Right forelimb (tissue), 1 donor: ENCODE measurements around the gene QSER1.
"Not testable (repeated sequence)": the region's sequence is repeated elsewhere in the genome, so short reads cannot be mapped to it uniquely, and the experiment has no call there.

ENCODE experiments used
- DNase-seq: peaks from one replicate; pipeline ENCODE4 v3.0.0-alpha.2; 2018

Gene QSER1

DNA sequence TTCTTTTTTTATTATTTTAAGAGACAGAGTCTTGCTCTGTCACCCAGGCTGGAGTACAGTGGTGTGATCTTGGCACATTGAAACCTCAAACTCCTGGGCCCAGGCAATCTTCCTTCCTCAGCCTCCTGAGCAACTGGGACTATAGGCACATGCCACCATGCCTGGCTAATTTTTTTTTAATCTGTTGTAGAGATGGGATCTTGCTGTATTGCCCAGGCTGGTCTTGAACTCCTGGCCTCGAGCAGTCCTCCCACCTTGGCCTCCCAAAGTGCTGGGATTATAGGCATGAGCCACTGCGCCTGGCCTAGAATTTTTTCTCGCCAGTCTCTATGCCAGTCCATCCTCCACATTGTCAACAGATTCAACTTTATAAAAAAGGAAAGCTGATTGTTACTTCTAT, 44.7 kb downstream of the QSER1 start:
- DNase-seq = not testable (repeated sequence)

DNA sequence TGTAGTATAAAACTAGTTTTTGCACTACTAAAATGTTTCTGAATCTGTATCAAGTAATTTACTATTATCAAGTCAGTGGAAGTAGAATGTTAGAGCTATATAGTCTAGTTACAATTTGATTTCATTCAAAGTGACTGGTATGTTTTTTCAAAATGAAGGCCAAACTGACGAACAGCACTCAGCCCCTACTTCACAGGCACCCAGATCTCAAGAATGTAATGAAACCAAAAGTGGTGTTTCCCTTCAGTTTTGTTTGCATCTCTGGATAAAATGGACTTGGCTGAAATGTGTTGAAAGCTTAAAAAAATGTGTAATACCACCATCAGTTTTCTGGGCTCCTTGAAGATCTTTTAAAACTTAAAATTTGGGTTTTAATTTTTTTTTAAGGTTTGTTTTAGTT, 46.4 kb downstream of the QSER1 start:
- DNase-seq = no peak

DNA sequence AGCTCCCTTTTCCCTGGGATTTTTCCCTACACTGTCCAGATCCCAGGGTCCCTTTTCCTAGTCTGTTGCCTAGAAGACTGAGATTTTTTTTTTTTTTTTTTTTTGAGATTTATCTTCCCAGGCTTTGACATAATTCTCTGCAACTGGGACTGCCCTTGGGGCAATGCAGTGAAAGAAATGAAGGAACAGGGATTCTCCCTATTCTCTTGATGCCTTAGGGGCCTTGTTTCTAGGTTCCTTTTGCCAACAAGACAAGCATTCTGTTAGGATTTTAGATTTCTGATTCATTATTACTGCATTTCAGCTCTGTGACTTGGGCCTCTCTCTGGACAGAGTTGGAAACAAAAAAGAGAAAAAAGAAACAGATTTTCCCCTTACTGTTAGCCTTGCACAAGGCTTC, 47.3 kb downstream of the QSER1 start:
- no peak for DNase-seq

DNA sequence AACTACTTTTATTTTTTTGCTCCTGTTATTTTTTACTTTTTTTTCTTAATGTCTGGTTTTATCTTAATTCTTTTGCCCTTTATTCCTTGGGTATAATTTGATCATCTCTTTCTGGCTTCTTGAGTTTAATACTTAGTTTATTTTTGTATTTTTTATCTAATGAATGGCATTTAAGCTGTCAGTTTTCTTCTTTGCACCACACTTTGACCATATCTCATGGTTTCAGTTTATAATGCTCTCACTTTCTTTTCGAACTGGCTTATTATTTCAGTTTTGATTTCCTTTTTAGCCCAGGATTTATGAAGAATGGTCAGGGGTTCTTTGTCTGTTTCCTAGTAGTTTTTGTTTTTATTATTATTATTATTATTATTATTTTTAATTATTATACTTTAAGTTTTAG, 48.3 kb downstream of the QSER1 start:
- no peak for DNase-seq

DNA sequence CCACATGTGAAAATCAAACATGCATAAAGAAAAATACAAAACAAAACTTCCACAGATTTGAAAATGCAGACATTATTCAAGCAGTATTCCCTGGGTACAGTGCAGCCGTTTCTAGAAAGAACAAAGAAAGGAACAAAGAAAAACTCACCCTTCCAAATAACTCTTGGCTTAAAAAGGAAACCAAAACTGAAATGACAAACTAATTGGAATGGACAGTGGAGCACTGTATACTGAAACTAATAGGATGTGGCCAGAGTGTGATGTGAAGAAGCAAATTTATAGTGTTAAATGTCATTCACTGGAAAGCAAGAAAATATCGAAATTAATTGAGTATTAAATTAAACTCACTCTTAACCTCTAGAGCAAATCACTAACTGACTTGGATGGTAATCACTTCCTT, 55.4 kb downstream of the QSER1 start:
- DNase-seq = no peak

DNA sequence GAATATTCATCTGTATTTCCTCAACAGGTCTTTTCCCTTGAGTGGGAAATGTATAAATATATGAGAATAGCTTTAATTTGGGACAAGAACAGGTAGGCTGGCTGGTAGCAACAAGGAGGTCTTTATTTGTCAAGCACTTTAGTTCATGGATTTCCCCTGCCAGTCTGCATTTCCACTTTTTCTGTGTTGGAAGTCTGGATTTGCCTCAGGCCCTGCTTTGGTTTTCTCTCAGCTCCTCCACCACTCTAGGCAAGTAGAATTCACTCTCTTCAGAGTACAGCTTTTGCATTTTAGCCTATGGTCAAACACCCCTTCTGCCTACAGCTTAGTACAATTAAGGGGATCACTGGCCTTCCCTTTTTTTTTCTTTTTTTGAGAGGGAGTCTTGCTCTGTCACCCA, 57.1 kb downstream of the QSER1 start:
- no peak for DNase-seq

DNA sequence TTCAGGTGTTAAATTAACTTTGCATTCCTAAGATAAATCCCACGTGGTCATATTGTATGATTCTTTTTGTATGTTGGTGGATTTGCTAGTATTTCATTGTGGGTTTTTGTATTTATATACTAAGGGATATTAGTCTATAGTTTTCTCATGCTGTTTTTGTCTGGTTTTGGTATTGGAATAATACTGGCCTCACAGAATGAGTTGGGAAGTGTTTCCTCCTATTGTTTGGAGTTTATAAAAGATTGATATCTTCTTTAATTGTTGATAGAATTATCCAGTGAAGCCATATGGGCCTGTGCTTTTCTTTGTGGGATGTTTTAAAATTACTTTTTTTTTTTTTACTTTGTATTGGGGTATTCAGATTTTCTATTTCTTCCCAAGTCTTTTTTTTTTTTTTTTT, 59.8 kb downstream of the QSER1 start:
- DNase-seq = no peak

DNA sequence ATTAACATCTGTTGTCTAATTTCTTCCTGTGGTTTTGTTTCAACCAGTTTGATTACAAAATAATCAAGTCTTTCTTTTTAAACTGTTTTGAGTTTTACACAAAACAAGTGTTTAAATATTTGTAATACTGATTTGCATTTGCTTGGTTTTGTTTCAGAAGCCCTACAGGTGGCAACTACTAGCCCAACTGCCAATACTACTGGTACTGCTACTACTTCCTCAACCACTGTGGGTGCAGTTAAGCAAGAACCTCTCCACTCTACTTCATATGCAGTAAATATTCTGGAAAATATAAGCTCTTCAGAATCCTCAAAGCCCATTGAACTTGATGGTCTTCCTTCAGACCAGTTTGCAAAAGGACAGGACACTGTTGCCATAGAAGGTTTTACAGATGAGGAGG, 61.1 kb downstream of the QSER1 start:
- DNase-seq = no peak

DNA sequence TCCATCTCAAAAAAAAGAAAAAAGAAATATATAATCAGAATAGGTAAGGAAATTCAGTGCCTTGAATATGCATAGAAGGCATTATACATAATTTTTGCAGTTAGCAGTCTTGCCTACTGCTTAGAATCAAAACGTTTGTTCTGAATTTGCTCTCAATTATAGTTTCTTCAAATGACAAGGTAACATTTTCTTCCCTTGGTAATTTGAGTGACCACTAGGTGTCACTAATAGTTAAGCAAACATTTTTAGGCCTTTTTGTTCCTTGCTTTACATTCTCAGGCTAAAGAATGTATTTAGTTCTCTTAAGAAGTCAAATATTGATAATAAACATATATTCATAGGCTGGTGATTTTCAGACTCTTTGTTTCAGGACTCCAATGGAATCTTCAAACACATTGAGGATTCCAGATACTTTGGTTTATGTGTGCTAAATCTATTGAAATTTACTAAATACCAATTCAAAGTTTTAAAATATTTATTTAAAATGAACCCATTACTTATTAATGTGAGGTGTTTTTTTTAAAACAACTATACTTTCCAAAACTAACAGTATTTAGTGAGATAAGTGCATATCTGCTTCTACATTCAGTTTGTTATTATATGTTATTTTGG, 68.0 kb downstream of the QSER1 start:
- DNase-seq = no peak

DNA sequence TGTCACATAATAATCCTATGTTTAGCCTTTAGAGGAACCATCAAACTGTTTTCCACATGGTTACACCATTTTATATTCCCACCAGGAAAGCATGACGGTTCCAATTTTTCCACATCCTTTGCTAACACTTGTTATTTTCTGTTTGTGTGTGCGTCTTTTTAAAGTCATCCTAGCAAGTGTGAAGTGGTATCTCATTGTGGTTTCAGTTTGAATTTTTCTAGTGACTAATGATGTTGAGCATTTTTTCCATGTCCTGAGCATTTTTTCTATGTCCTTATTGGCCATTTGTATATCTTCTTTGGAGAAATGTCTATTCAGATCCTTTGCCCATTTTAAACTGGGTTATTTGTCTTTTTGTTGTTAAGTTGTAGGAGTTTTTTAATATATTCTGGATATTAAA, 69.4 kb downstream of the QSER1 start:
- no peak for DNase-seq

DNA sequence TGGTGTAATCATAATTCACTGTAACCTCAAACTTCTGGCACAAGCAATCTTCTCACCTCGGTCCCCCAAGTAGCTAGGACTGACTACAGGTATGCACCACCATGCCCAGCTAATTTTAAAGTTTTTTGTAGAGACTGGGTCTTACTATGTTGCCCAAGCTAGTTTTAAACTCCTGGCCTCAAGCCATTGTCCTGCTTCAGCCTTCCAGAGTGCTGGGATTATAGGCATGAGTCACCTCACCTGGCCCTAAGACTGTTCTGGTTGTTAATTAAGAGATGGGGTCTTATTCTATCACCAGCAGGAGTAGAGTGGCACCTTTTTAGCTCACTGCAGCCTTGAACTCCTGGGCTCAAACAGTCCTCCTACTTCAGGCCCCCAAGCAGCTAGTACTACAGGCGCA, 71.1 kb downstream of the QSER1 start:
- DNase-seq = no peak

DNA sequence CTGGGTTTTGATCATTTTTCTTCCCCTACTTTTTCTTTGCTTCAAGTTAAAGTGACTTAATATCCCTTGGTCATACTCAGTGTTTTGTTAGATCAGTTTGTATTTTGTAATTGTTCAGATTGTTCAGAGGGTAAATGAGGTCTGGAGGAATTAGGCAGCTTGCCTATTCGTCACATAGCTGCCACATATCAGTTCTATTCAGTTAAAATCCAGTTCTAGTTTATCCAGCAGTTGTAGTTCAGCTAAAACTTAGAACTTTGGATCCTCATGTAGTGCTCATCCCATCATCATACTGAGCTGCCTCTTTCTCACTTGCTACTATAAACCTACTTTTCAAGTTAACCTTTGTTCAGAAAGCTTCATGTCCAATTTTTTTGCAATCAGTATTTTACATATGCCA, 75.9 kb downstream of the QSER1 start:
- DNase-seq = no peak

DNA sequence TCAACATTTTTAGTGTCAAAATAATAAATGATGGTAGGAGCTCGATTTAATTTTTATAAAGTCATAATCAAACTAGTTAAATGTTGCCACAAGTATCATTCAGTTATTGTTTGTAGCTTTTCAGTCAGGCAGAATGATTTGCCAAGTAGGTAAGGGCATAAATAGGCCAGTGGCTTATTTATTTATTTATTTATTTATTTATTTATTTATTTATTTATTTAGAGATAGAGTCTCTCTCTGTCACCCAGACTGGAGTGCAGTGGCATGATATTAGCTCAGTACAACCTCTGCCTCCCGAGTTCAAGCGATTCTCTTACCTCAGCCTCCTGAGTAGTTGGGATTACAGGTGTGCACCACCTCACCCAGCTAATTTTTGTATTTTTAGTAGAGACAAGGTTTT, 79.6 kb downstream of the QSER1 start:
- DNase-seq = not testable (repeated sequence)

DNA sequence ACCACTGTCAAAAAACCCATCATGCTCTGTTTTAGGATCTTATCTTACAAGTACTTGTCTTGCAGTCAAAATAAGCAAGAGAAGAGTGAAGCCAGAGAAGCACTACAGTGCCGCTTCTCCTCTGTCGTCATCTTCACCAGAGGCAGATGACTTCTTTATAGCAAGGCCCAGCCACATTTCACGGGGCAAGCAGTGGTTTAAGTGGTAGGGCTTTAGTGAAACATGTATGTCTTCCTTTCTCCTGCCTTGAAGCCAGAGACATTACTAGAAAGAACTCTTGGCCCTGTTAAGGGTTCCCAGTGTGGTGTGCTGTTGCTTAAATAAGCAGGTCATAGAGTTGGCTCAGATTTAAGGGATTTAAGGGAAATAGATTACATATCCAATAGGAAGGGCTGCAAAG, 80.2 kb downstream of the QSER1 start:
- DNase-seq = no peak

DNA sequence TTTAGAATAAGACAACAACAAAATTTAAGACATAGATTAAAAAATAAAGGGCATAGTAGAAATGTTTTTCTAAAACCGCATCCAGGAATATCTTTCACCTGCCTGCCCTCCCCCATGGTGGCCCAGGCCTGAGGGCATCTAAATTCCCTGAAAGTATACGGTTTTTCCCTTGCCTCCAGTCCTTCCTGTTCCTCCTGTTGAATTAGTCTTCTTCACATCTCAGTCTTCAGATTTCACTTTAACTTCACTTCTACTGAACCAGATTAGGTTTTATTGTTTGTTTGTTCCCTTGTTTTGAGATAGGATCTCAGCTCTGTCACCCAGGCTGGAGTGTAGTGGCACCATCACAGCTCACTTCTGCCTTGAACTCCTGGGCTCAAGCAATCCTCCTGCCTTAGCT, 90.0 kb downstream of the QSER1 start:
- no peak for DNase-seq

DNA sequence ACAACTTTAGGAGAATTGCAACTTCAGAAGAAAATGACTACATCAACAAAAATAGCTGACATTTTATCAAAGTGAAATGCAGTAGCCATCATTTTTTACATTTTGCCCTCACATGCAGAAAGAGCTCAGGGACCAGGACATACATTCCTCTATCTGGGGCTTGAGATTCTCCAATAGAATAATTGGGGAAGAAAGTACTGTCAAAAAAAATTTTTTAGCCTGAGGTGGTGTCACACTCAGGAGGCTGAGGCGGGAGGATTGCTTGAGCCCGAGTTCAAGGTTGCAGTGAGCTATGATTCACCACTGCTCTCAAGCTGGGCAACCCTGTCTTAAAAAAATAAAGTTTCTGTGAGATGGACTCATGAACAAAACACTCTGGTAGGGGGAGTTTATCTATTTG, 90.9 kb downstream of the QSER1 start:
- no peak for DNase-seq

DNA sequence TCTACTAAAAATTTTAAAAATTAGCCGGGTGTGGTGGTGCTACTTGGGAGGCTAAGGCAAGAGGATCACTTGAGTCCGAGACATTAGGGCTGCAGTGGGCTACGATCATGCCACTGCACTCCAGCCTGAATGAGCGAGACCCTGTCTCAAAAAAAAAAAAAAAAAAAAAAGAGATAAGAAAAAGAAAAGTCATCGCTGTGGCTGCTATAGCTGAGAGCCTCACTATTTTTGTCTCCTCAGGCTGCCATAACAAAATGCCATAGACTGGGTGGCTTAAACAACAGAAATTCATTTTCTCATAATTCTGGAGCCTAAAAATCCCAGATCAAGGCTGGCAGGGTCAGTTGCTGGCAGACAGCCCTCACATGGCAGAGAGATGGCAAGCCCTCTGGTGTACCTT, 93.0 kb downstream of the QSER1 start:
- DNase-seq = no peak

DNA sequence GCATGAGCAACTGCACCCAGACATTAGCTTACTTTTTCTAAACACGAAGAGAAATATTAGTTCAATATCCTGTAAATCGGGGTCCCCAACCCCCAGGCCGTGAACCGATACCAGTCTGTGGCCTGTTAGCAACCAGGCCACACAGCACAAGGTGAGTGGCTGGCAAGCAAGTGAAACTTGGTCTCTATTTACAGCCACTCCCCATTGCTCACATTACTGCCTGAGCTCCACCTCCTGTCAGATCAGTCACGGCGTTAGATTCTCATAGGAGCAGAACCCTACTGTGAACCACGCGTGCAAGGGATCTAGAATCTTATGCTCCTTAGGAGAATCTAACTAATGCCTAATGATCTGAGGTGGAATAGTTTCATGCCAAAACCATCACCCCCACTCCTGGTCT, 95.2 kb downstream of the QSER1 start:
- no peak for DNase-seq

DNA sequence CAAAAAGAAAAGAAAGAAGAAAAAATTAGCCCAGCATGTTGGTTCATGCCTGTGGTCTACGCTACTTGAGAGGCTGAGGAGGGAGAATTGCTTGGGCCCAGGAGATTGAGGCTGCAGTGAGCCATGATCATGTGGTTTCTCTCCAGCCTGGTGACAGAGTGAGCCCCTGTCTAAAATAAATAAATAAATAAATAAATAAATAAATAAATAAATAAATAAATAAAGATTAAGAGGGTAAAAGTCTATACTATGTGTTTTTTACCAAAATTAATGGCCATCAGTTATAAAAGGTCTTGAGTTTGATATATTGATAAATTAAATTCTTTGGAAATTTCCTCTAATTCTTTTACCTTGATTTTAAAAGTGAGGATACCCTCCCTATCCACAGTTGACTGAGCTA, 97.9 kb downstream of the QSER1 start:
- no peak for DNase-seq

DNA sequence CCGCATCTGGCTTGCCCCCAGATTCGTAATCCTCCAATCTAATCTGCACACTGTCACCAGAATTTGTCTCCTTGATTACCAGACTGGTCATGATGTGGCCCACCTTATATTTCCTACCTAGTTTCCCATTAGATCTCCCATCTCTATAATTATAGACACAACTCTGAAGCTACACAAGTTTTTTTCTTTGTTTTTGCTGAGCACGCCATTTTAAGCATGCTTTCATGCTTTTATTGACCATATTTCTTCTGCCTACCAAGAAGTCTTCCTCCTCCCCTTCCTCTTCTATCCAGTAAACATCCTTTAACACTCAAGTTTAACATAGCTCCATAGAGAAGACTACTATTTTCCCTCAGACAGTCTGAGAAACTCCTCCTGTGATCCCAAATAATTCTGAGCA, 98.8 kb downstream of the QSER1 start:
- DNase-seq = no peak

DNA sequence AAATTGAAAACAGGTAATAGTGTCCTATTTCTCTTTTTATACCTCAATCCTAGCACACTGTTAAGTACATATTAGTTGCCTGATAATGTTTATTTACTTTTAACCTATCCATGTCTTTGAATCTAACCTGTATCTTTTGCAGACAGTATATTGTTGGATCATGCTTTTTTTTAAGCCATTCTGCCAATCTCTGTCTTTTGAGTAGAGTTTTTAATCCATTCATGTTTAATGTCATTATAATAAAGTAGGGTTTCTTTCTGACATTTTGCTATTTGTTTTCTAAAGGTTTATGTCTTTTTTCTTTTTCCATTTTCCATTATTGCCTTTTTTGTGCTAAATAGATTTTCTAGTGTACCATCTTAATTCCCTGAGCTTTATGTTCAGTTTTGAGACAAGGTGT, 99.3 kb downstream of the QSER1 start:
- DNase-seq = no peak

DNA sequence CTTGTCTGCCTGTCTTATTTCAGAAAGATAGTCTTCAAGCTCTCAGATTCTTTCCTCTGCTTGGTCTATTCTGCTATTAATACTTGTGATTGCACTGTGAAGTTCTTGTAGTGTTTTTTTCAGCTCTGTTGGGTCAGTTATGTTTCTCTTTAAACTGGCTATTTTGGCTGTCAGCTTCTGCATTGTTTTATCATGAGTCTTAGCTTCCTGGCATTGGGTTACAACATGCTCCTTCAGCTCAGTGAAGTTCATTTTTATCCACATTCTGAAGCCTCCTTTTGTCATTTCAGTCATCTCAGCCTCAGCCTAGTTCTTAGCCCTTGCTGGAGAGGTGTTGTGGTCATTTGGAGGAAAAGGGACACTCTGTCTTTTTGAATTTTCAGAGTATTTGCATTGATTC, 107.6 kb downstream of the QSER1 start:
- no peak for DNase-seq

DNA sequence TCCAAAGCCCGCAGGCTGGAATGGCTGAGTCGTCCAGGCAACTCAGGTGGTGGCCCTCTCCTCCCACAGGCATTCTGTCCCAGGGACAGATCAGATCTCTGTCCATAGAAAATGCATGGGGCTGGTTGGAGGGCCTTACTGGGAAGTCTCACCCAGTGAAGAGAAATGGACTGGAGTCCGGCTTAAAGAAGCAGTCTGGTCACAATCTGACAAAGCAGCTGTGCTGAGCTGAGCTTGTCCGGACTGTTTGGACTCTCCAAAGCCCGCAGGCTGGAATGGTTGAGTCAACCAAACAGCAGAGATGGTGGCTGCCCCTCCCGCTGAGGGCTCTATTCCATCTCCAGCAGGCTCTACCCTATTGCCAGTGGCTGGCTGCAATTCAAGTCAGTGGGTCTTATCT, 108.7 kb downstream of the QSER1 start:
- DNase-seq = no peak

DNA sequence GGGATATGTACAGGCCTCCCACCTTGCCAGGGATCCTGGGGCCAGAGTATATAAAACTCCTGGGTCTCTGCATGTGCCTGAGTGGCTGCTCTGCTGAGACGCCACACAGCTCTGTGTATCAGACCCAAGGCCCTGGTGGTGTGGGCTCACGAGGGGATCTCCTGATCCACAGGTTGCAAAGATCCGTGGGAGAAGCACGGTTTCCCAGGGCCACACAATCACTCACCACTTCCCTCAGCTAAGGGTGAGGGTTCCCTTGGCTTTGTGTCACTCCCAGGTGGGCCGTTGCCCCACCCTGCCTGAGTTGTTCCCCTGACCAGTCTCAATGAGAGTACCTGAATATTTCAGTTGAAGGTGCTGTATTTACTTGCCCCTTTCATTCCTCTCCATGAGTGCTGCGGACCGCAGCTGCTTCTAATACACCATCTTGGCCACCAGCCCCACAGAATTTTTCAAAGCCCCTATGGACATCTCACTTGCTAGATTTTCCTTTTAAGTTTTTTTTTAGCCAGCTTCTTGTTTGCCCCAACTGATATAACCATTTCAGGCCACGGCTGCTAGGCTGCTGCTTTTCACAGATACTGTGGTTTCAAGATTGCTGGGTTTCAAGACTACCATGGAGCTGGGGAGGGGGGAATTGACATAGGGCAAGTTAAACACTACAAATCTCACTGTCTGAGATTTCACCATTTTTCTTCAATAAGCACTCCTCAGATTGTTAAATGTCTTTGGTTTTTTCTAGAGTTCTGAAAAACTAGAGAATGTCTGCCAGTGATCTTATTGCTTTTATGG, 109.3 kb downstream of the QSER1 start:
- no peak for DNase-seq

DNA sequence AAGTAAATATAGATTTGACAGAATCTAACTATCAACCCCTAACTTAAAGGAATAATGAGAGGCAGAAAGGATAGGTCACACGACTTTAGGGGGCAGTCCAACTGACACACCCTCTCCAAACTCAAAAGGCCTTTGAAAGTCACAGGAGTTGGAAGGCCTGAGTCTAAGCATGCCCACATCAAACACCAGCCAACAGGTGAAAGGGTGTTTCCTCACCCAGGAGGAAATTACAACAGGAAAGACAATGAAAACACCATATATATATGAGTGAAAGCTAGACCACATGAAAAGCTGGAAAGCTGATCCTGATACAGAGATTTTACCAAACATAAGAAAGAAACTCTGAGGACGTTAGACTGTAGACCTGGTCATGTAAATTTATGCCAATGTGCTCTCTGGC, 112.6 kb downstream of the QSER1 start:
- DNase-seq = no peak
